ENCODE results near the gene MAS1L.

Gene MAS1L

GRCh38 chr6:29479560-29479959, 8.2 kb downstream of the MAS1L start:
- no peak for TF ChIP-seq CTCF (IDR thresholded peaks at IDR 0.05)

GRCh38 chr6:29478740-29479139, 9.0 kb downstream of the MAS1L start:
- TF ChIP-seq CTCF (IDR thresholded peaks at IDR 0.05): no peak

GRCh38 chr6:29477923-29478450, 9.8 kb downstream of the MAS1L start:
- no peak for TF ChIP-seq CTCF (IDR thresholded peaks at IDR 0.05)

GRCh38 chr6:29474996-29475395, 12.8 kb downstream of the MAS1L start:
- no peak for TF ChIP-seq CTCF (IDR thresholded peaks at IDR 0.05)

- no peak for TF ChIP-seq CTCF (IDR thresholded peaks at IDR 0.05)
Measured at GRCh38 chr6:29466241-29466640, 21.5 kb downstream of the MAS1L start.

GRCh38 chr6:29465801-29466200, 22.0 kb downstream of the MAS1L start:
- no peak for TF ChIP-seq CTCF (IDR thresholded peaks at IDR 0.05)

GRCh38 chr6:29465279-29465678, 22.5 kb downstream of the MAS1L start:
- no peak for TF ChIP-seq CTCF (IDR thresholded peaks at IDR 0.05)

- TF ChIP-seq CTCF (IDR thresholded peaks at IDR 0.05): no peak
Measured at GRCh38 chr6:29462022-29462421, 25.7 kb downstream of the MAS1L start.
